ENCODE data around the gene GABRD. TPM values are rescaled to one million over a fixed set of nuclear protein-coding genes. Genes with fewer than 3 reads are reported as not detected.

GABRD gene
- total RNA-seq, 3 donors from 2014 or later: not detected

- no peaks in the 10 kb centered on the region for H3K36me3 Mint-ChIP-seq (ENCODE audit: insufficient read depth)
- ATAC-seq: no peak
- no peak for DNase-seq
- H3K4me3 Mint-ChIP-seq: no peak overlapping the region
- H3K4me1 Mint-ChIP-seq (ENCODE audit: low read depth): no peaks in the 10 kb centered on the region
- H3K9me3 Mint-ChIP-seq: no peaks in the 10 kb centered on the region
- H3K27me3 Mint-ChIP-seq (ENCODE audit: low read depth): peaks cover 1% of the 10 kb centered on the region
Measured at GRCh38 chr1:2032737-2033136, 13.6 kb downstream of the GABRD start.

GRCh38 chr1:2033165-2033564 lies 14.0 kb downstream of the GABRD start:
- no peaks in the 10 kb centered on the region for H3K4me1 Mint-ChIP-seq (ENCODE audit: low read depth)
- DNase-seq (no peak), ATAC-seq (no peak)
- H3K27me3 Mint-ChIP-seq (ENCODE audit: low read depth): peaks cover 1% of the 10 kb centered on the region
- no peaks in the 10 kb centered on the region for H3K36me3 Mint-ChIP-seq (ENCODE audit: insufficient read depth)
- H3K4me3 Mint-ChIP-seq: no peak overlapping the region
- H3K9me3 Mint-ChIP-seq: no peaks in the 10 kb centered on the region

DNA sequence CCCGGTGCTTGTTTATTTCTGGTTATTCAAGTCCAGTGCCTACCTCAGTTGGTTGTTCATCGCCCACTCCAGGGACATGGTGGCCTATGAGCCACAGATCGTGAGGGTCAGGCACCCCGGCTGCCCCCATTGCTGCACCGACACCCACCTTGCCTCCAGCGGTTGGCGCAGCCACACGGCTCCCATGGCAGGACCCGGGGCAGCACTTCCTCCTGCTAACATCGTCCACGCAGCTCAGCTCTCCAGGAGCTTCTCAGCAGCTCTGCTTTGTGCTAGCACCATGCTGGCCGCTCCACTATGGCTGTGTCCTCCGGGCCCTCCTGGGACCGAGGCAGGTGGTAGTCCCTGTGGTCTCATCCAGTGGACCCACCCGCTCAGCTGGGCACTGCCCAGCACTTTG lies 17.1 kb downstream of the GABRD start:
- H3K4me3 Mint-ChIP-seq: no peak overlapping the region
- ATAC-seq: no peak

DNA sequence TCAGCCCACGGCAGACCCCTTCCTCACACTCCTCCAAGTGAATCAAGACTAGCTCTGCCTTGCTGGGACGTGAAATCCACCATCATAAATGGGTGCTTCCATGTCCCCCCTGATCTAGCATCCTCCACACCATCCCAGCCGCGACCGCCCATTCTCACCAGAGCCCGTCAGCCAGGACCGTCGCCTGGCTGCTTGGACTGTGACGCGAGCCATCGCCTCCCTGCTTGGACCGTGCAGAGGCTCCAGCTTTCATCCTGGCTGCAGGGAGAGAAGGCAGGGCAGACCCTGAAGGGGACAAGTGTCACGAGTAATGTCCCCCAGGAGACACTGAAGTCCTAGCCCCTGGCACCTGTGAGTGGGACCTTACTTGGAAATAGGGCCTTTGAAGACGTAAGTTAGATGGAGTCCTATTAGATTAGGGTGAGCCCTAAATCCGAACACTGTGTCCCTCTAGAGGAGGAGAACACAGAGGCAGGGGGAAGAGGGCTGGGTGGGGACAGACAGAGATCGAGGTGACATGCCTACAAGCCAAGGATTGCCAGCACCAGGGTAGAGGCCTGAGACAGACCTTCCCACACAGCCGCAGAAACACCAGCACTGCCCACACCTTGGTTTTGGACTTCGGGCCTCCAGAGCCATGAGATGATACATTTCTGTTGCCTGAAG lies 18.3 kb downstream of the GABRD start:
- DNase-seq (no peak), ATAC-seq (no peak)
- peaks cover 1% of the 10 kb centered on the region for H3K27me3 Mint-ChIP-seq (ENCODE audit: low read depth)
- no peak overlapping the region for H3K4me3 Mint-ChIP-seq
- no peaks in the 10 kb centered on the region for H3K4me1 Mint-ChIP-seq (ENCODE audit: low read depth)
- H3K36me3 Mint-ChIP-seq (ENCODE audit: insufficient read depth): no peaks in the 10 kb centered on the region
- no peaks in the 10 kb centered on the region for H3K9me3 Mint-ChIP-seq

More for the DNA sequence above, 17.1 kb downstream of the GABRD start:
- Mint-ChIP-seq H3K4me1 (ENCODE audit: low read depth) (no peaks in the 10 kb centered on the region), H3K27me3 (ENCODE audit: low read depth) (peaks cover 1% of the 10 kb centered on the region), H3K36me3 (ENCODE audit: insufficient read depth) (no peaks in the 10 kb centered on the region), H3K9me3 (no peaks in the 10 kb centered on the region)
- DNase-seq: no peak

DNA sequence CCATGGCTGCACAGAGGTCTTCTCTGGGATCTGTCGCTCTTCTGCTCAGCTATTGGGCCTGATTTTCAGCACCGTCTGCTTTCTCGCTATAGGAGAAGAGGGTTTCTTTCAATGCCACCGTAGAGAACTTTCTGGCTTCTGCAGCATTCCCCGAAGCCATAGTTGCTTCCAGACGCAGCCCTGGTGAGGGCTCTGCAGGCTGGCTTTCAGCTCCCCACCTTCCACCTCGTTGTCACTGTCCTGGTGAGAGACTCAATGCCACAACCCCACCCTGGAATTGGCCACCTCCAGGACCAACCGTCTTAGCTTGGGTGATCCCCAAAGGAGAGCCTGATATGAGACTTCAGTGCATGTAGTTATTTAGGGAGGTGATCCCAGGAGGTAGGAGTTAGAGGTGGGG lies 19.1 kb downstream of the GABRD start:
- ATAC-seq (no peak), DNase-seq (no peak)
- Mint-ChIP-seq H3K36me3 (ENCODE audit: insufficient read depth) (no peaks in the 10 kb centered on the region), H3K27me3 (ENCODE audit: low read depth) (peaks cover 1% of the 10 kb centered on the region), H3K4me1 (ENCODE audit: low read depth) (no peaks in the 10 kb centered on the region), H3K9me3 (no peaks in the 10 kb centered on the region), H3K4me3 (no peak overlapping the region)

DNA sequence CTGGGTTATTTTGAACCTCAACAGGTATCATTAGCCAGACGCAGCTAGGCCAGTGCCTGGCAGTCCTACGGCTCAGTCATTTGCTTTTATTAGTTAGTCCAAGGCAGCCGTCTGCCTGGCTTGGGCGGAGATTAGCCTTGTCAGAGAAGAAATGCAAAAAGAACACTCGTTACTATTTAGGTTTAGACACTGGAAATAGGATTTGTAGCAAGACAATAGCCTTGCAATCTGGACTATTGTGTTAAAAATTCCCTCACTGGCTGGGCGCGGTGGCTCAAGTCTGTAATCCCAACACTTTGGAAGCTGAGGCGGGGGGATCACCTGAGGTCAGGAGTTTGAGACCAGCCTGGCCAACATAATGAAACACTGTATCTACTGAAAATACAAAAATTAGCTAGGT lies 20.1 kb downstream of the GABRD start:
- H3K4me1 Mint-ChIP-seq (ENCODE audit: low read depth): peaks cover 4% of the 10 kb centered on the region
- ATAC-seq (no peak), DNase-seq (no peak)
- H3K9me3 Mint-ChIP-seq: no peaks in the 10 kb centered on the region
- H3K36me3 Mint-ChIP-seq (ENCODE audit: insufficient read depth): no peaks in the 10 kb centered on the region
- no peak overlapping the region for H3K4me3 Mint-ChIP-seq
- H3K27me3 Mint-ChIP-seq (ENCODE audit: low read depth): peaks cover 2% of the 10 kb centered on the region

DNA sequence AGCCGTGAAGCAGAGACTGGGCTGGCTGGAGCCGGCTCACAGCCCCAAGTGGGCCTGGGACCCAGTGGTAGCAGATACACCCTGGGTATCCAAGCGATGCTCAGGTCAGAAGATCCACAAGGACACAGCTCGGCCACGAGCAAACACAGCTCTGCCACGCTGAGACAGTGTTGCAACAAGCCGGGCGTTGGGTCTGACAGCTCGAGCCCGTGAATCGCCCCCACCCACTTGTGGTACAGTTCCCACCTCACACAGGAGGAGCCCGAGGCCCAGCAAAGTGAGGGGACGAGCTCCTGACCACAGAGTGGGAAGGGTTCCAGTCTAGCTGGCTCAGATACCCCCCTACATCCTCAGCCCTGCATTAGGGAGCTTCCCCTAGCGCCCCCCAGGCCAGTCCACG lies 22.2 kb downstream of the GABRD start:
- no peak for ATAC-seq
- Mint-ChIP-seq H3K27me3 (ENCODE audit: low read depth) (peaks cover 2% of the 10 kb centered on the region), H3K4me1 (ENCODE audit: low read depth) (peaks cover 14% of the 10 kb centered on the region), H3K4me3 (no peak overlapping the region), H3K9me3 (no peaks in the 10 kb centered on the region), H3K36me3 (ENCODE audit: insufficient read depth) (no peaks in the 10 kb centered on the region)
- no peak for DNase-seq

DNA sequence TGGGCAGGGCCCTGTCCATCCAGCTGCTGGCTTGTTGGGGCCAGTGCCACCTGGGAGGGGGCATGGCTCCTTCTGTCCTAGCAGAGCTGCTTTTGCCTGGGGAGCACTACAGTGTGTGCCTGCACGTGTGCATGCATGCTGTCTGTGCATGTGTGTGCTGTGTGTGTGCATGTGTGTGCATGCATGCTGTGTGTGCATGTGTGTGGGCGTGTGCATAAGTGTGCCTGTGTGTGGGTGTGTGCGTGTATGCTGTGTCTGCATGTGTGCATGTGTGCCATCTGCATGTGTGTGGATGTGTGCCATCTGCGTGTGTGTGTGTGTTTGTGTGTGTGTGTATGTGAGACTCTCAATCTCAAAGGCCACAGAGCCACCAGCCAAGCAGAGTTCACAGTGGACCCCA lies 22.7 kb downstream of the GABRD start:
- ATAC-seq: no peak
- no peak for DNase-seq
- H3K4me3 Mint-ChIP-seq: no peak overlapping the region
- peaks cover 14% of the 10 kb centered on the region for H3K4me1 Mint-ChIP-seq (ENCODE audit: low read depth)
- no peaks in the 10 kb centered on the region for H3K36me3 Mint-ChIP-seq (ENCODE audit: insufficient read depth)
- H3K27me3 Mint-ChIP-seq (ENCODE audit: low read depth): peaks cover 2% of the 10 kb centered on the region
- no peaks in the 10 kb centered on the region for H3K9me3 Mint-ChIP-seq

- DNase-seq (no peak), ATAC-seq (no peak)
- no peaks in the 10 kb centered on the region for H3K9me3 Mint-ChIP-seq
- H3K4me1 Mint-ChIP-seq (ENCODE audit: low read depth): peaks cover 14% of the 10 kb centered on the region
- no peaks in the 10 kb centered on the region for H3K36me3 Mint-ChIP-seq (ENCODE audit: insufficient read depth)
- peaks cover 3% of the 10 kb centered on the region for H3K27me3 Mint-ChIP-seq (ENCODE audit: low read depth)
- H3K4me3 Mint-ChIP-seq: no peak overlapping the region
Measured at GRCh38 chr1:2042830-2043773, 24.0 kb downstream of the GABRD start.

GRCh38 chr1:2043886-2044285 lies 24.7 kb downstream of the GABRD start:
- Mint-ChIP-seq H3K4me3 (peak overlapping the region; percentile 59), H3K27me3 (ENCODE audit: low read depth) (peaks cover 7% of the 10 kb centered on the region), H3K9me3 (no peaks in the 10 kb centered on the region), H3K4me1 (ENCODE audit: low read depth) (peaks cover 14% of the 10 kb centered on the region), H3K36me3 (ENCODE audit: insufficient read depth) (no peaks in the 10 kb centered on the region)
- ATAC-seq: no peak
- DNase-seq: no peak

GRCh38 chr1:2044510-2045319 lies 25.6 kb downstream of the GABRD start:
- Mint-ChIP-seq H3K4me1 (ENCODE audit: low read depth) (peaks cover 20% of the 10 kb centered on the region), H3K4me3 (peak overlapping the region; percentile 56), H3K9me3 (no peaks in the 10 kb centered on the region), H3K27me3 (ENCODE audit: low read depth) (peaks cover 12% of the 10 kb centered on the region), H3K36me3 (ENCODE audit: insufficient read depth) (no peaks in the 10 kb centered on the region)
- ATAC-seq: peak; percentile 86 to 87
- DNase-seq: peak; percentile 81

- Mint-ChIP-seq H3K4me1 (ENCODE audit: low read depth) (peaks cover 20% of the 10 kb centered on the region), H3K36me3 (ENCODE audit: insufficient read depth) (no peaks in the 10 kb centered on the region), H3K4me3 (peak overlapping the region; percentile 26), H3K9me3 (no peaks in the 10 kb centered on the region), H3K27me3 (ENCODE audit: low read depth) (peaks cover 12% of the 10 kb centered on the region)
- ATAC-seq: no peak
- no peak for DNase-seq
Measured at GRCh38 chr1:2045468-2046173, 26.5 kb downstream of the GABRD start.

DNA sequence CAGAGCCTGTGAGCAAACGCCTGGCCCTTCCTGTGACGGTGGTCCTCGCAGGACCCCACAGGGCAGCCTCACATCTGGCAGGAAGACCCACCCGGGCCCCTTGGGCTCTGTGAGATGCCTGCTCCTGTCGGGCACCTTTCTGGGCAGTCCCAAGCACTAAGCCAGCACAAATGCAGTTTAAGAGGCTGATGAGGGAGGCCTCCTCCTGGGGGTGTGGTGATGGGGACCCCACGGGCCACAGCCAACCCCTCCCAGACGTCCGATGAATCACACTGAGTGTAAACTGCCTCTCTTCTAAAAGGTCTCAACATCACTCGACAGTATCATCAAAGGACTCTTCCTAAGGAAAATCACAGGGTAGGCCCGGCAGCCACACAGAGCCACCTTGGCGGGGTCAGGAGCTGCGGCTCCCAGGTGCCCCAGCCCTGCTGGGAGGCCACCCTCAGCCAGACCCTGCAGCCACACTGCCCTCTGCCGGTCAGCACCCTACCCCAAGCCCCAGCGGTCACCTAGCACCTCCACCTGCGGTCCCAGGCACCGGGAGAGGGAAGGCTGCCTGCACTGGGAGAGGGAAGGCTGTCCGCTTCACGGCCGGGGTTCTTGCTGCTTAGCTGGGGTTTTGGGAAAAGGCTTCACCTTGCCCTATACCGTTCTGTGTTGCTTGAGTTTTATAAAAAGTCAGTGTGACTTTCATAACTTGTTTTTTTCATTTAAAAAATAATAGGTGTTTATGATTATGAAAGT lies 27.2 kb downstream of the GABRD start:
- ATAC-seq: no peak
- no peak overlapping the region for H3K4me3 Mint-ChIP-seq

More for the DNA sequence above, 27.2 kb downstream of the GABRD start:
- peak; percentile 28 for DNase-seq
- H3K4me1 Mint-ChIP-seq (ENCODE audit: low read depth): peaks cover 20% of the 10 kb centered on the region
- peaks cover 12% of the 10 kb centered on the region for H3K27me3 Mint-ChIP-seq (ENCODE audit: low read depth)
- no peaks in the 10 kb centered on the region for H3K9me3 Mint-ChIP-seq
- no peaks in the 10 kb centered on the region for H3K36me3 Mint-ChIP-seq (ENCODE audit: insufficient read depth)

Measured in activated T-cell treated with anti-CD3 and anti-CD28 coated beads, Interleukin-2, amount 50 U/mL, for 4 hours (primary cell).